ENCODE measurements around the gene ST6GAL2. TPM values are rescaled to one million over a fixed set of nuclear protein-coding genes. Genes with fewer than 3 reads are reported as not detected.

The ST6GAL2 gene
- total and polyA plus RNA-seq, 9 of the 15 experiments (the other 6 are each of a cell fraction or from before 2014, with no cell fraction given), result not detected

- no TSS peak for BruUV-seq (replicated peaks)
- no peak overlapping the region for H3K4me2 ChIP-seq (ENCODE audit: insufficient read depth, low read length)
- no peak overlapping the region for H3K9ac ChIP-seq (ENCODE audit: insufficient read depth in 1 of 2, low read depth in 2 of 2, low read length in 2 of 2)
- no peak for FAIRE-seq
- H3K27ac ChIP-seq (ENCODE audit: extremely low read depth, low read depth, low read length), result no peak overlapping the region
- H3K4me1 ChIP-seq (replicated peaks in 1 of 2; ENCODE audit: control insufficient read depth in 2 of 2, insufficient read depth in 2 of 2, low read length in 2 of 2), result no peaks in the 10 kb centered on the region
- no peaks in the 10 kb centered on the region for H3K9me1 ChIP-seq (ENCODE audit: control insufficient read depth, insufficient read depth, low read length)
- no peak overlapping the region for H3K4me3 ChIP-seq
- H4K20me1 ChIP-seq (replicated peaks; ENCODE audit: control insufficient read depth, insufficient read depth, low read length), result no peaks in the 10 kb centered on the region
- WGBS (ENCODE audit: insufficient coverage, low coverage, missing lambda C conversion rate), result 6% methylated on average over 2 of the region's 2 CpGs
- H2AFZ ChIP-seq (ENCODE audit: low read depth, low read length), result no peak overlapping the region
- ATAC-seq, result no peak
- H3K36me3 ChIP-seq (ENCODE audit: control insufficient read depth, insufficient read depth, low read length), result no peaks in the 10 kb centered on the region
- ChIA-PET POLR2A (no interaction called here), CTCF (ENCODE audit: low intra/inter-chr PET ratio) (no interaction called here)
- DNase-seq (ENCODE audit: extremely low read depth in 1 of 4, low spot score in 3 of 4), result no peak
- H3K79me2 ChIP-seq (ENCODE audit: control insufficient read depth, insufficient read depth, low read length), result no peaks in the 10 kb centered on the region
- in situ Hi-C loops (cut with MboI) (no loop called here), intact Hi-C loops (cut with micrococcal nuclease) (no loop called here)
- no peaks in the 10 kb centered on the region for H3K27me3 ChIP-seq (ENCODE audit: control insufficient read depth in 2 of 2, insufficient read depth in 2 of 2, low read length in 2 of 2)
- no peaks in the 10 kb centered on the region for H3K9me3 ChIP-seq (replicated peaks; ENCODE audit: control insufficient read depth, insufficient read depth, low read depth, low read length)
- TF ChIP-seq MLX (CRISPR knock-in tag; conservative IDR thresholded peaks at IDR 0.05) (no peak), PRMT5 (CRISPR knock-in tag; IDR thresholded peaks at IDR 0.05) (no peak), PRPF4 (IDR thresholded peaks at IDR 0.05; ENCODE audit: insufficient read depth, low read depth, low read length, poor library complexity, severe bottlenecking) (no peak), ZEB2 (IDR thresholded peaks at IDR 0.05) (no peak), KDM4B (IDR thresholded peaks at IDR 0.05; ENCODE audit: borderline replicate concordance in 2 of 2, low read depth in 1 of 2) (no peak), TCFL5 (CRISPR knock-in tag; conservative IDR thresholded peaks at IDR 0.05) (no peak), KAT2B (IDR thresholded peaks at IDR 0.05; ENCODE audit: low read depth, low read length) (no peak), YY1 (IDR thresholded peaks at IDR 0.05; ENCODE audit: borderline replicate concordance in 1 of 3, control insufficient read depth in 1 of 3, extremely low read depth in 1 of 3, insufficient read depth in 3 of 3, insufficient read length in 1 of 3, insufficient replicate concordance in 2 of 3, low read depth in 1 of 3, low read length in 2 of 3) (no peak), ESRRB (CRISPR knock-in tag; IDR thresholded peaks at IDR 0.05; ENCODE audit: borderline replicate concordance) (no peak), ZNF24 (IDR thresholded peaks at IDR 0.05) (no peak)
- TF ChIP-seq, protein P1, sequence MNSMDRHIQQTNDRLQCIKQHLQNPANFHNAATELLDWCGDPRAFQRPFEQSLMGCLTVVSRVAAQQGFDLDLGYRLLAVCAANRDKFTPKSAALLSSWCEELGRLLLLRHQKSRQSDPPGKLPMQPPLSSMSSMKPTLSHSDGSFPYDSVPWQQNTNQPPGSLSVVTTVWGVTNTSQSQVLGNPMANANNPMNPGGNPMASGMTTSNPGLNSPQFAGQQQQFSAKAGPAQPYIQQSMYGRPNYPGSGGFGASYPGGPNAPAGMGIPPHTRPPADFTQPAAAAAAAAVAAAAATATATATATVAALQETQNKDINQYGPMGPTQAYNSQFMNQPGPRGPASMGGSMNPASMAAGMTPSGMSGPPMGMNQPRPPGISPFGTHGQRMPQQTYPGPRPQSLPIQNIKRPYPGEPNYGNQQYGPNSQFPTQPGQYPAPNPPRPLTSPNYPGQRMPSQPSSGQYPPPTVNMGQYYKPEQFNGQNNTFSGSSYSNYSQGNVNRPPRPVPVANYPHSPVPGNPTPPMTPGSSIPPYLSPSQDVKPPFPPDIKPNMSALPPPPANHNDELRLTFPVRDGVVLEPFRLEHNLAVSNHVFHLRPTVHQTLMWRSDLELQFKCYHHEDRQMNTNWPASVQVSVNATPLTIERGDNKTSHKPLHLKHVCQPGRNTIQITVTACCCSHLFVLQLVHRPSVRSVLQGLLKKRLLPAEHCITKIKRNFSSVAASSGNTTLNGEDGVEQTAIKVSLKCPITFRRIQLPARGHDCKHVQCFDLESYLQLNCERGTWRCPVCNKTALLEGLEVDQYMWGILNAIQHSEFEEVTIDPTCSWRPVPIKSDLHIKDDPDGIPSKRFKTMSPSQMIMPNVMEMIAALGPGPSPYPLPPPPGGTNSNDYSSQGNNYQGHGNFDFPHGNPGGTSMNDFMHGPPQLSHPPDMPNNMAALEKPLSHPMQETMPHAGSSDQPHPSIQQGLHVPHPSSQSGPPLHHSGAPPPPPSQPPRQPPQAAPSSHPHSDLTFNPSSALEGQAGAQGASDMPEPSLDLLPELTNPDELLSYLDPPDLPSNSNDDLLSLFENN (IDR thresholded peaks at IDR 0.05; ENCODE audit: low read depth in 2 of 2, low read length in 2 of 2), result no peak
- TF ChIP-seq, protein P2, sequence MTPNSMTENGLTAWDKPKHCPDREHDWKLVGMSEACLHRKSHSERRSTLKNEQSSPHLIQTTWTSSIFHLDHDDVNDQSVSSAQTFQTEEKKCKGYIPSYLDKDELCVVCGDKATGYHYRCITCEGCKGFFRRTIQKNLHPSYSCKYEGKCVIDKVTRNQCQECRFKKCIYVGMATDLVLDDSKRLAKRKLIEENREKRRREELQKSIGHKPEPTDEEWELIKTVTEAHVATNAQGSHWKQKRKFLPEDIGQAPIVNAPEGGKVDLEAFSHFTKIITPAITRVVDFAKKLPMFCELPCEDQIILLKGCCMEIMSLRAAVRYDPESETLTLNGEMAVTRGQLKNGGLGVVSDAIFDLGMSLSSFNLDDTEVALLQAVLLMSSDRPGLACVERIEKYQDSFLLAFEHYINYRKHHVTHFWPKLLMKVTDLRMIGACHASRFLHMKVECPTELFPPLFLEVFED (CRISPR knock-in tag; conservative IDR thresholded peaks at IDR 0.05), result no peak
- TF ChIP-seq, protein P3, sequence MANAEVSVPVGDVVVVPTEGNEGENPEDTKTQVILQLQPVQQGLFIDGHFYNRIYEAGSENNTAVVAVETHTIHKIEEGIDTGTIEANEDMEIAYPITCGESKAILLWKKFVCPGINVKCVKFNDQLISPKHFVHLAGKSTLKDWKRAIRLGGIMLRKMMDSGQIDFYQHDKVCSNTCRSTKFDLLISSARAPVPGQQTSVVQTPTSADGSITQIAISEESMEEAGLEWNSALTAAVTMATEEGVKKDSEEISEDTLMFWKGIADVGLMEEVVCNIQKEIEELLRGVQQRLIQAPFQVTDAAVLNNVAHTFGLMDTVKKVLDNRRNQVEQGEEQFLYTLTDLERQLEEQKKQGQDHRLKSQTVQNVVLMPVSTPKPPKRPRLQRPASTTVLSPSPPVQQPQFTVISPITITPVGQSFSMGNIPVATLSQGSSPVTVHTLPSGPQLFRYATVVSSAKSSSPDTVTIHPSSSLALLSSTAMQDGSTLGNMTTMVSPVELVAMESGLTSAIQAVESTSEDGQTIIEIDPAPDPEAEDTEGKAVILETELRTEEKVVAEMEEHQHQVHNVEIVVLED (CRISPR knock-in tag; IDR thresholded peaks at IDR 0.05), result no peak
Observed at GRCh38 chr2:106805716-106806115, 80.3 kb downstream of the ST6GAL2 start.
